ENCODE measurements around the gene CUX1.
"Not testable (repeated sequence)": the region's sequence is repeated elsewhere in the genome, so short reads cannot be mapped to it uniquely, and the experiment has no call there.

Gene CUX1

DNA sequence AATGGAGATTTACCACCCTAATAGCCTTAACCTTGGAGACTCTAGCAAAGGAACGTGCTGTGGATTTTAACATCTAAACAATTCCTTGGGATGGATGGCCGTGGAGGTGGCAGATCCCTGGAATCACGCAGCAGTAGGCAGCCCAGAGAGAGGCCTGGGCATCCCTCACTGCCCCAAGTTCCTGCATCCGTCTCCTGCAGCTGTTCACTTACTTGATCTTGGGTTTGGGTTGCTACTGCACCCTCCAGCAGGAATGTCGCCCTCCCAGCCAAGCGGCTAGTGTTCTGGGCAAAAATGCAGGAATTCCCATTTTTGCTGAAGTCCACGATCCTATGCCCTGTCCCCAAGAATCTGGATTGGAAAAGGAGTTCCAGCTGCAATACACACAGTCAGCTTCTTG is 302.5 kb downstream of the CUX1 start:
- no peak for DNase-seq

DNA sequence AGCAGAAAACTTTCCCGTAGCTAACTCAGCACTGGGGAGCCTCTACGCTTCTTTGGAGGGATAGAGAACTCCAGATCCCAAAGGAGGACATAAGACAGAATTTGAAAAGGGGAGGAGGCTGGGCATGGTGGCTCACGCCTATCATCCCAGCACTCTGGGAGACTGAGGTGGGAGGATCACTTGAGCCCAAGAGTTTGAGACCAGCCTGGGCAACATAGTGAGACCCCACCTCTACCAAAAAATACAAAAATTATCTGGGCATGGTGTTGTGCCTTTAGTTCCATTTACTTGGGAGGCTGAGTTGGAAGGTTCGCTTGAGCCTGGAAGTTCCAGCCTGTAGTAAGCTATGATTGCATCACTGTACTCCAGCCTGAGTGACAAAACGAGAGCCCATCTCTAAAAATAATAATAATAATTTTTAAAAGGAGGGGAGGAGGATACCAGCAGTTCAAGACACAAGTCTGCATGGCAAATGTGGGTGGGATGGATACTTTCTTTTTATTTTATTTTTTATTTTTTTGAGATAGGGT is 303.3 kb downstream of the CUX1 start:
- no peak for DNase-seq

DNA sequence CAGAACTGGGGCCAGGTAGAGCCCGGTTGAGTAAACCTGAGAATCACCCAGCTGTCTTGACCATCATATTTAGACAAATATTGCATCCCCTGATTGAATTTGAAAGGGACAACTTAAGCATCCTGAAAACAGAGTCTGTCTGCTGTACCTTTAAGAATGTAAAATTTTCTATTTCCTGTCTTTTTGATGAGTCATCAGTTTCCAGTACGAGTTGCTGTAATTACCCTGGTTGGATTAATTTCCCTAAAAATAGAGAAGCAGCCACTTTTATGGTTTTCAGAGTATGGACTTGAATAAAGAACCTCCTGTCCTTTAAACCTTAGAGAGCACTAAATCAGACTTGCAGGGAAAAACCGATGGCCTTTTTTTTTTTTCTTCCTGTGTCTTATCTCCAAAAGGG is 304.6 kb downstream of the CUX1 start:
- no peak for DNase-seq

DNA sequence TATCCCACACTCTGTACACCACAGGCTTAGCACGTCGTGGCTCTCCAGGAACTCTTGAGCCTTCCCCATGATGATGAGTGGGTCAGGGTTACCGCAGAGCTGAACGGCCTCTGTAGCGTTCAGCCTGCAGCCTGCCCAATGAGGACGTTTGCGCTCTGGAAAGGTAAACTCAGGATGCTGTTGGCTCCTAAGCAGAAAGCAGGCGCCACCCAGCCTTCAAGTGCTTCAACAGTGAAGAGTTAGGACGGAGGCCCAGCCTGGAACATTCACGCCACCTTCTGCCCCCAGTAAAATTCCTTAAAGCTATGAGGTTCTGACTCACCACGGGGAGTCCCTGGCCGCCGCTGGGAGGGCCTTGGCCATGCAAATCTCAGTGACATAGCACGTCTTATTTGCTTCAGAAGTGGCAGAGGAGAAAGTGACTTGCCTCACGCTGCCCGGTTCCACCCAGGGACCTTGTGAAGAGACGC is 307.7 kb downstream of the CUX1 start:
- DNase-seq, result no peak

DNA sequence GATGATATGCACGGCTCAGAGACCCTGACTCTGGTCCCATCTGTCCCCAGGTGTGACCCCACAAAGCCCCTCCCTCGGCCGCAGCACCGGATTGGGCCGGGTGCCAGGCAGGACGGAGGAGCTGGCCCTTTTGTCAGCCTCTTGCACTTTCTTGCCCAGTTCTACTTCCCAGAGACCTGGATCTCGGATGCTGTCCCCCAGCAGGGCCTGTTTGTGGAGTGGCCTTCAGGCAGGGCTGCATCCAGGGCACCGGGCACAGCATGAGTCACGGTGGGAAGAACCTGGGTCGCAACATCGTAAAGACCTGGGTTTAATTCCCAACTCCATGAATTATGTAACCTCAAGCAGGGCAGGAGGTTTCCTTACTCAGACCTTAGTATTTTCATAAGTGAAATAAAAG is 310.9 kb downstream of the CUX1 start:
- DNase-seq, result no peak

DNA sequence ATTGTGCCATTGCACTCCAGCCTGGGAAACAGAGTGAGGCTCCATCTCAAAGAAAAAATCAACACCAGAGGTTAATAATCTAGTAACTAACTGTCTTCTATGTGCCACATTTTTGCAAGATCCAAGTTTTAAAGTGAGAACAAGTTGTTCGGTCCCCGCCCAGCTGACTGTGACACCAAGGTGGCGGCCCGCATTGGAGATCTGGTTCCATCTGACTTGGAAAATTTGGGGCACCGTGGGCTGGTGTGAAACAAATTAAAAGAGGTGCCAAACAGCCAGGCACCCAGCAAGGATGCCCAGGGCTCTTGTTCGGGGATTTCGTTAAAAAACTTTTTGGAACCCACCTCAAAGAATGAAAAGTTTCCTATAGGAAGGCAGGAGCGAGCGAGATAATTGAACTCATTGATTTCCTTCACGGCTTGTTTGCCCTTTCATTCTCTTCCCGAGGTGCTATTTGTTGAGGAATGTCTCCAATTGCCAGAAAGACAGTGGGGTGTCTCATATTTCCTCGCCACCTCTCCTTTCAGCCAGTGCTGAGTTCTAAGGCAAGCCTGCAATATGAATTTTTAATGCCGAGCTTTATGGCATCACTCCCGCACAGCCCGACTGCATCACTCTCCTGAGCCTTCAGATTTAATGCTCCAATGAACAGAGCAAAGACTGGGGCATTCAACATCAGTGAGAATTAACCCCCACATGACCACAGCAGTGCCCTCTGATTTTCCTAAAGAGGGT is 312.4 kb downstream of the CUX1 start:
- no peak for DNase-seq

DNA sequence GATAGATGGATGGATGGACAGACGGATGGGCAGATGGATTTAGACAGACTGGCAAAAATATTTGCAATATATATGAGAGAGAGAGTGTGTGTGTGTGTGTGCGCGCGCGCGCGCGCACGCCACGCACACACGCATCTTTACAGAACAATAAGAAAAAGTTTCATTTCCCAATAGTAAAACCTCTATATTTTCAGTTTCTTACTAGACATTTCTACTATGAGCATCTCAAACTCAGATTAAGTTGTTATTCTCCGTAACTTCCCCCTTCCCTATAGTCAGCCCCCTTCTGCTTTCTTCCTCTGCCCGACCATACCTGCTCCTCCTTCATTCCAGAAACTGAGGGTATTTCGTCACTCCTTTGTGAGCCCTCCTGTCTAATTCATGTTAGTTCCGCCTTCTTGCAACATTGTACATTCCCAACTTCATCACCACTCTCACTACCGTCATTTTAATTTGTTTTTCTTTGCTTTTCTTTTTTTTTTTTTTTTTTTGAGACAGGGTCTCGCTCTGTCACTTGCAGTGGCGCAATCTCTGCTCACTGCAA is 314.9 kb downstream of the CUX1 start:
- DNase-seq, result no peak

DNA sequence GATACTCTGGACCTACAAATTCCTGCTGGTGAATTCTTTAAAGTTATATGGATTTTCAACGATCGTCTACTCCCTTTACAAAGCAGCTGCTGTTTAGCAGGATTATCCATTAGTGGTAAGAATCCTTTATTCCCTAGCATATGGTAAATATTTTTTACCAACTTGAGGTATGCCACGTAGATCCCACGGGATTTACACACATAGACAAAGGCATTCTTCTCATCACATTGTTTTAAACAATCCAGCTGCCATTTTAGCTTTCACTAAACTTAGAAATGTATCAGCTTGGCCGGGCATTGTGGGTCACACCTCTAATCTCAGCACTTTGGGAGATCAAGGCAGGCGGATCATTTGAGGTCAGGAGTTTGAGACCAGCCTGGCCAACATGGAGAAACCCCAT is 321.2 kb downstream of the CUX1 start:
- DNase-seq, result no peak

DNA sequence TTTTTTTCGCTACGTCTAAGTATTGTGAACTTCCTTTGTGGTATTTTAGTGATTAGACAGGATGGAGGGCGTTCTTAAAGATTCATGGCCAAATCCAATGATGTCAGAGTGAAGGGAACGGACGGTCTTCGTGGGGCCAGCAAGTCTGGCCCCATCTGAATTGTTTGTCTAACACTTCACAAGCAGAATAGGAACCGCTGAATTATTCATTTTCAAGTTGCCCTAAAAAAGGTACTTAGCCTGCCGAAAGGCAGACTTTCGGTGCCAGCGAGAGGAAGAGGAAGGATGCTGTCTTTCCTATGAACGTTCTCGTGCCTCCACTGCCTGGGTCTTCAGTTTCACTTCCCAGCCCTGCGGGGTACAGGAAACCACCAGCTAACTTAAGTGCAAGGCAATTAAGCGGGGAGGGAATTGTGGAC is 323.5 kb downstream of the CUX1 start:
- DNase-seq, result no peak

DNA sequence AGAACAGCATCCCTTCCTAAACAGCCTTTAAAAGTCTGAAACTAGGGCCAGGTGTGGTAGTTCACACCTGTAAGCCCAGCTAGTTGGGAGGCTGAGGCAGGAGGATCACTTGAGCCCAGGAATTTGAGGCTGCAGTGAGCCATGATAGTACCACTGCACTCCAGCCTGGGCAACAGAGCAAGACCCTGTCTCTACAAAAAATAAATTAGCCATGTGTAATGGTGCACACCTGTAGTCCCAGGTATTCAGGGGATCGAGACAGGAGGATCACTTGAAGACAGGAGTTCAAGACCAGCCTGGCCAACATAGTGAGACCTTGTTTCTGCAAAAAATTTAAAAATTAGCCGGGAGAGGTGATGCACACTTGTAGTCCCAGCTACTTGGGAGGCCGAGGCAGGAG is 325.0 kb downstream of the CUX1 start:
- not testable (repeated sequence) for DNase-seq

DNA sequence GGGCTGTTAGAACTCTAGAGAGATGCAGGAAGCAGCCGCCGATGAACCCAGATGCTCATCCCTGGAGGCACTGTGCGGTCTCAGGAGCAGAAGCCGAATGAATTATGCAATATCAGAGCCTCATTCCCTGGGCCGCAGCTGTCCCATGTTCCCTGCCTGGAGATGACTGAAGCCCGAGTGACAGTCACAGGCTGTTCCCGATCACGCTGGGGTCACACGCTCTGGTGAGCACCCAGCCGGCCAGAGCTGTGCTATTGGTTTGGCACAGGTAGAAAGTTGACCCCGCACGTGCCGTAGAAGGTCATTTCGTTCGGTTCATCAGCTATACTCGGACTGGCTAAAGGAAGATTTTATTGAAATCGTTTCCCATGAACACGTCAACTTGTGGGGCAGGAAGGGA is 328.7 kb downstream of the CUX1 start:
- DNase-seq, result no peak

DNA sequence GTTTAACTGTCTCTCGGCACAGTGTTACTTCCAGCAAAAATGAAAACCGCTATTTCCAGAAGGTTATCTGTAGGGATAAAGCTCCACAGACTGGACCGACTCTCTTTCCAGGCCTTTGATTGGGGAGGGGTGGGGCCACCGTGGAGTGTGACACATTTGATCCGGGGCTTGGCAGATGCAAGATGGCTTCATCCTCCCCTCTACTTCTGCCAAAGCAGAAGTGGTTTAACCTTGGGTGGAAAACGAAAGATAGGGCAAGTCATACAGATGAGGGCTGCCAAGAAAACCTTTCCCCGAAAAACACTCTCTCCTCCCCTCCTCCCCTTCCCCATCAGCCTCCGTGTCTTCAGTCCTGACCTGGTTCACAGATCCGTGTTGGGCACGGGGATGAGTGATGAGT is 329.6 kb downstream of the CUX1 start:
- no peak for DNase-seq

DNA sequence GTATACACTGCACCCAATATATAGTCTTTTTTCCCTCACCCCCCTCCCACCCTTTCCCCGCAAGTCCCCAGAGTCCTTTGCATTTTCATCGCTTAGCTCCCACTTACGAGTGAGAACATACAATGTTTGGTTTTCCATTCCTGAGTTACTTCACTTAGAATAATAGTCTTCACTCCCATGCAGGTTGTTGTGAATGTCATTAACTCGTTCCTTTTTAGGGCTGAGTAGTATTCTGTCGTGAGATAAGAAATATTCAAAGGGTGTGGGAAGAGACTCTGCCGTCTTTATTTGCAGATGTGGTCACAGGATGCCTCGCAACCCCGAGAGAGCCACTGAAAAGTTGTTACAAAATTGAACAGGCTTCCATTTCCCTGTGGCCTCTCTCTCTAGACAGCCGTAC is 331.4 kb downstream of the CUX1 start:
- no peak for DNase-seq

DNA sequence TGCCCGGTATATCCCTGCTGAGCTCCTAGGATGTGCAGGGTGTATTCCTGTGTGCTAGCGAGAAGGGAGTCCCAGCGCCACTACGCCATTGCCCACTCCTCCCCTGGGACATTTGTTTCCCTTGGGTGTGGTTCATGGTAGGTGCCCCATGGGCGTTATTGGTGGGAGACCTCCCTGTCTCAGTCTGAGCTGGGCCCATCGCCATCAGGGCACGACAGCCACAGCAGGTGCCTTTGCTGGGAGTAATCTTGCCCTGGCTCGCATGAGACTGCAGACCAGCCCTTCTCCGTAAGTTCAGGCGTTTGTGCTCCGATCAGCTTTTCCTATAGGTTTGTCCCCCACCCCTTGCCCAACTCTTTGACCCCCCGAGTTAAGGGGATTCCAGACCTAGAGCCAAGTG is 332.0 kb downstream of the CUX1 start:
- DNase-seq, result no peak

DNA sequence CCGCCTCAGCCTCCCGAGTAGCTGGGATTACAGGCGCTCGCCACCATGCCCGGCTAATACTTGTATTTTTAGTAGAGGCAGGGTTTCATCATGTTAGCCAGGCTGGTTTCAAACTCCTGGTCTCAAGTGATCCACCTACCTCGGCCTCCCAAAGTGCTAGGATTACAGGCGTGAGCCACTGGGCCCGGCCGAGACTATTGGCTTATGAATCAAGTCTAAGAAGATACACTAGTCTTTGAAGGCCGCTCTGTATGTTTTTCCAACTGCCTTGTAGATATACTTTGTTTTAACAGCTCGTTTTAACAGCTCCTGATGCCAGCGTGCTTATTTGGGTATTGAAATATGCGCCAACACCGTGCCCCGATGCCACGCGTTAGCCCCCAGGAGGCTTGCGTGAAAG is 332.8 kb downstream of the CUX1 start:
- no peak for DNase-seq

DNA sequence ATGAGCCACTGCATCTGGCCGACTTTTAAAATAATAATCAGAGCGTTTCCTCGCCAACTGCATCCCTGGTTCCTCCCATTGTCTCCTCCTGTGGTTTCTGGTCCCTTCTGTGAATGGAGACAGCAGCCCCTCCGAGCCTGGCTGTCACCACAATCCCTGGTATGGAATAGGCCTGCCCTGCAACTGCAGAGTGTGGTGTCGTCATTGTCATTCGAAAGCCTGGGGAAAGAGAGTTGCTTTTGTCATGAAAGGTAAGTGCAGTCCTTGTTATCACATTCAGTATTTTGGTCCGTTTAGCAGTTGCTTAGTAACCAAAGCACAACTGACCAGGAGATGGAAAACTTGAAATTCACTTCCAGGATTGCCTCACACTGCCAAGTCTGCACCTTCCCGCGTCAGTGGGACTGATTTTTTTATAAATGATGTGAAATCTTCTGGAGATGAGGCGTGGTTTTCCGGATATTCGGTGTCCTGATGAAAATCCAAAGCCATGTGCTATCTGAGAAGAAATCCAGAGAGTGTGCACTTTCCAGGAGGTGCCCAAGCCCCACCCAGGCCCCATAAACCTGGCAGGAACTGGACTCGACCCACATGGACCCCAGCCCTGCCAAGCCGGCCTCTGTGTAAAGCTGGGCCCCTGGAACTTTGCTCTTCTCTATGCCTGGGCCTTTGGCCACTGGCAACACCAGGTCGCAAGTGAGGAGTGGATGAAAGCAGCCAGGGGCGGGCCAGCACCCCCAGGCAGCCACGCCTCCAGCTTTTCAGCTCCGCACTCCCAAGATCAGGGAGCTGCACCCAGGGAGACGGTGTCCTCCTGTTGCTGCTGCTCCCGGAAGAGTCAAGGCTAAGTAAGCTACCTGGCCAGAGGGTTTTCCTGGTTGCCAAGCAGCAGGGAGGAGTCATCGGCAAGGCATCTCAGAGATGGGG is 335.5 kb downstream of the CUX1 start:
- DNase-seq, result no peak

DNA sequence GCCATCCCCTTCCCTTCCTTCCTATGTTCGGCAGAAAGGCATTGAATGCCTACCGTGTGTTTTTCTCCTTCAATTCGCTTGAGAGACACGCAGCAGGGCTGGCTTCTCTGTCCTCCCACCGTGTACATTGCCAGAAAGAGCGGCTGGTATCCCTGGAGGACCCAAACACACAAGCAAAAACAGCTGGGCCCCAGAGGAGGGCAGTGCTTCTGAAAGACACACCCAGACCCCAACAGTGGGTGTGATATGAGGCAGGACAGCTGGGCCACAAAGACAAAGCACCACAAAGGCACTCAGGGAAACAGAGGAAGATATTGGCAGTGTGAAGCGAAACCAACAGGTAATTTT is 336.1 kb downstream of the CUX1 start:
- DNase-seq, result no peak

DNA sequence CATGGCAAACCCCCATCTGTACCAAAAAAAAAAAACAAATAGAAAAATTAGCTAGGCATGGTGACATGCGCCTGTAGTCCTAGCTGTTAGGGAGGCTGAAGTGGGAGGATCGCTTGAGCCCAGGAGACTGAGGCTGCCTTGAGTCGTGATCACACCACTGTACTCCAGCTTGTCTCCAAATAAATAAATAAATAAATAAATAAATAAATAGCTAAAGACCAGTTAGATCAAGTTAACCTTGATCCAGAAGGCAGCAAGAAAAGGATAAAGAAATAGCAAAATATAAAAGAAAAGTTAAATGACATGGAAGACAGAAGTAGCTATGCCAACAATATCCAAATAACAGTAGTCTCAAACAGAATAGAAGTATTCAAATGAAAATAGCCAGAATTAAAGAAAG is 337.0 kb downstream of the CUX1 start:
- DNase-seq, result no peak

DNA sequence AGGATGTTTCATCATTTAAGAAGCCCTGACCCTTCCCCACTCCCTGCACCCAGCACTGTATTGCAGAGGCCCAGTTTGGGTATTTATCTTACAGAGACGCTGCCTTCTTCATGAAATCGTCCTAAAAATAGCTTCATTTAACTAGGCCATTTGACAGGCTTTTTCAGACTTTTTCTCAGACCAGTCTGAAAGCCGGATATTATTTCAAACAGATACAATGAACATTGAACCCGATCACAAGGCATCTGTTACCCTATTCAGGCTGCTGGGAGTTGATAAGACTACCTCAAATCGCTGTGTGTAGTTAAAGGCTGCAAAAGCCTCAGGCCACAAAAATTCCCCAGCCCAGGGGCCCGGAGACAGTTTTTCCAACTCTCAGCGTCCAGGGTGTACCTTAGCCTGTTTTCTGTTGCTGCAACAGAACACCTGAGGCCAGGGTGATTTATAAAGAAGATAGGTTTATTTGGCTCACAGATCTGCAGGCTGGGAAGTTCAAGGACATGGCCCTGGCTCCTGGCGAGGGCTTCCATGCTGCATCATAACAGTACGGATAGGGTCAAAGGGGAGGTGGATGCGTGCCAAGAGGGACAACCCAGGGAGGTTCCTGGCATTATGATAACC is 338.5 kb downstream of the CUX1 start:
- DNase-seq, result no peak

DNA sequence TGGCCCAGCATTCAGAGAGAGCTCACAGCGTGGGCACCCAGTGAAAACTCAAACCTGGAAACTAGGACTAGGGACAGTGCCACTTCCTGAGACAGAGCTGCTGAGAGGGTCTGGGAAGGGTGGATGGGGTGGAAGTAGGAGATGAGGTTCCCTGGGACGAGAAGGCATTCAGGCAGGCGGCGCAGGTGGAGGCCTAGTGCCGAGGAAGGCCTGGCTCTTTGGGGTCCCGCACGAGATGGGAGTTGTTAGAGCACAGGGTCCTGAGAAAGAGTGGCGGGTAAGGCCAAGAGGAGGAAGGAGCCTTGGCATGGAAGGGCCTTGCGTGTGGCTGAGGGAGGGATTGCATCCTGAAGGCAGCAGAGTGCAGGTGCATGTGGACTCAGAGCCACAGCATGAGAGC is 339.4 kb downstream of the CUX1 start:
- no peak for DNase-seq

DNA sequence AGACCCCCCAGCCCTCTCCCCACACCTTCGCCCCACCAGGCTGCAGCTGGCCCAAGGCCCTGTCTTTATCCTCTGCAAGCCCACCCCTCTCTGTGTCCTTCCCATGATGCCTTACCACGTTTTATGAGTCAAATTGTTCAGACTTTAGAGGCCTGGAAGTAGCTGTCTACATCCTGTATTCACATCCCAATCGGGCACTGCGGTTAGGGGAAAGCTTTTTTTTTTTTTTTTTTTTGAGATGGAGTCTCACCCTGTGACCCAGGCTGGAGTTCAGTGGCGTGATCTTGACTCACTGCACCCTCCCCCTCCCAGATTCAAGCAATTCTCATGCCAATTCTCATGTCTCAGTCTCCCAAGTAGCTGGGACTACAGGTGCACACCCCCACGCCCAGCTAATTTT is 347.7 kb downstream of the CUX1 start:
- DNase-seq, result no peak

DNA sequence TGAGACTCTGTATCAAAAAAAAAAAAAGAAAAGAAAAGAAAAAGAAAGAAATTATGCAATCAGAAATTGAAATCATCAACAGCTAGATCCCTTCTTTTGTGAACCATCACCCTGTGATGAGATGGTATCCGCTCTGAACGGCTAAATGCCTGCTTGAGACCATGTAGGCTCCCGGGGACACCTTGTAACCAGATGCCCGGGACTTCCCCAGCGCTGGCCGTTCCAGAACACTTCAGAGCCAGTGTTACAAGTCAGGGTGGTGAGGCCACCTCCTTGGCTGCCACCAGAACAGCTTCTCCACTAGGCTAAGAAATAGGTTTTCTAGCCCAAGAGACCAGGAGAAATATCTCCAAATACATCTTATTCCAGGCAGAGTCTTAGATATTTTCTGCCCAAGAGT is 349.8 kb downstream of the CUX1 start:
- no peak for DNase-seq

DNA sequence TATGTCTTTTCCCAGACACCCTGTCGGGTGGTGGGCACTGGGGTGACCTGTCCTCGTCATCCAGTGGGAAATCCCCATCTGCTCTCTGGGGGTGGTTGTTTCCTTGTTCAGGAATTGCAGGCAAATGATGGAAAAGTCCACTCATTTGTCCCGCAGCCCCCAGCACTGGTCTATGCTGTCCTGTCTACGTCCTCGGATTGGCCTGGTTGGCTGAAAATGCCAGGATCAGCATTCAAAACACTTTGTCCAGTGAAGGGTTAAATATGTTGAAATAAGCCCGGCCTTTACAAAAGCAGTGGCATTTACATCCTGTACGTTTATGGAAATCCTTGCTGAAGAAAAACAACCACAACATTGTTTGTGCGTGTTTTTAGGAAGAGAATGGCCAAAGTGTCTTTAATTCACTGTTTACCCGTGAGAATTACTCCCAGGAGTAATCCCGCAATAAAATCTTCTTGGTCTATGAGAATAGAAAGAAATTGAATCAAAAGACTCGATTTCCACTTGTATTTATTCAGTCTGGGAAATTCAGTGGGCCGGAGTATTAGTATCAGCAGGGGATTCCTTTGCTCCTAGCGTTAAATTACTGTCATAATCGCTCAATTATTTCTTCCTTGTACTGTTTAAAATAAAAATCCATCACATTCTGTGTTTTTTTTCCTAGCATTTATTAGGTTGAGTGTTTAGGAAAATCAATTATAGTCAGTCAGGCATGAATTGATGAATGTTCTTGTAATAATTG is 352.4 kb downstream of the CUX1 start:
- no peak for DNase-seq
